Measurements from ENCODE around the gene EXTL1.

The EXTL1 gene

DNA sequence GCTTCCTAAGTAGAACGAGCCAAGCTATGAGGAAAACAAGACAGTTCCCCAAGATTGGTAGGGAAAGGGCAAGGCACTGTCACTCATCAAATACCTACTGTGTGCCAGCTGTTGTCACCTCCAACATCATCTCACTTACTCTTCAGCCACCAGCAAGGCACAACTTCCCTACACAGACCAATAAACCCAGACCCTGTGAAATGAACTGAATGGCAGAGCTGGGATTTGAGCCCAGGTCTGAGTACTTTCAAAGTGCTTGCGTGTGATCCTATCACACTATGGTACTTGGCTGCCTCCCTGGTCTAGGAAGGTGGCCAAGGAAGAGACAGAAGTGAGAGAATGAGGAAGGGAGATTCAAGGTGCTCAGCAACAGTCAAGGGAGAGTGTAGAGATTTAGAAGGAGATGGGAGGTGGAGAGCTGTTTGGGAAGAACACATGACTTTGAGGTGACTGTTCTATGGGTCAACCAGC, 62.6 kb downstream of the EXTL1 start:
- H3K27ac ChIP-seq = no peak overlapping the region
- TF ChIP-seq, protein P1, sequence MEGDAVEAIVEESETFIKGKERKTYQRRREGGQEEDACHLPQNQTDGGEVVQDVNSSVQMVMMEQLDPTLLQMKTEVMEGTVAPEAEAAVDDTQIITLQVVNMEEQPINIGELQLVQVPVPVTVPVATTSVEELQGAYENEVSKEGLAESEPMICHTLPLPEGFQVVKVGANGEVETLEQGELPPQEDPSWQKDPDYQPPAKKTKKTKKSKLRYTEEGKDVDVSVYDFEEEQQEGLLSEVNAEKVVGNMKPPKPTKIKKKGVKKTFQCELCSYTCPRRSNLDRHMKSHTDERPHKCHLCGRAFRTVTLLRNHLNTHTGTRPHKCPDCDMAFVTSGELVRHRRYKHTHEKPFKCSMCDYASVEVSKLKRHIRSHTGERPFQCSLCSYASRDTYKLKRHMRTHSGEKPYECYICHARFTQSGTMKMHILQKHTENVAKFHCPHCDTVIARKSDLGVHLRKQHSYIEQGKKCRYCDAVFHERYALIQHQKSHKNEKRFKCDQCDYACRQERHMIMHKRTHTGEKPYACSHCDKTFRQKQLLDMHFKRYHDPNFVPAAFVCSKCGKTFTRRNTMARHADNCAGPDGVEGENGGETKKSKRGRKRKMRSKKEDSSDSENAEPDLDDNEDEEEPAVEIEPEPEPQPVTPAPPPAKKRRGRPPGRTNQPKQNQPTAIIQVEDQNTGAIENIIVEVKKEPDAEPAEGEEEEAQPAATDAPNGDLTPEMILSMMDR (conservative IDR thresholded peaks at IDR 0.05) = no peak

DNA sequence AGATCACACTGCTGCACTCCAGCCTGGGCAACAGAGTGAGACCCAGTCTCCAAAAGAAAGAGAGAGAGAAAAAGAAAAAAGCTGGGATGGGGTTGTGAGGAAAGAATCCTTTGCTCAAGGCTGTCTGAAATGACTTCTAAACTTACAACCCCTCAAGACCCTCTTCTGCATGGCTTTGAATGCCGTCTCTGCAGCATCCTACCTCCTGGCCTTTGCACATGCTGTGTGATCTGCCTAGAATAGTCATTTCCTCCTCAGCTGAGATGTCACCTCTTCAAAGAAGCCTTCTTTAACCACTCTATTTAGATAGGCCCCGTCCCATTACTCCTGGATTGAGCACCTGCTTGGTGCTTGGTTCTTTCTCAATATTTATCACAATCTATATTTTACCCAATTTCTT, 63.3 kb downstream of the EXTL1 start:
- TF ChIP-seq, protein P1 (conservative IDR thresholded peaks at IDR 0.05) = no peak
- no peak overlapping the region for H3K27ac ChIP-seq

All from VCaP (cell line).